OCI-LY3 (cell line): ENCODE measurements around the gene COL27A1.

Experiments used
- H2AFZ ChIP-seq: fragments of 200-600, 300-600 bp; shearing (Covaris generic); 2 replicates; pipeline ENCODE4 v1.6.0; 2014; ENCODE audit warnings: antibody characterized with exemption, low read depth, low read length
- H3K27ac ChIP-seq: fragments of 200-600, 300-600 bp; sonication (generic); 2 replicates; pipeline ENCODE4 v1.5.1; 2014; ENCODE audit warnings: mild to moderate bottlenecking, low read length, moderate library complexity, mixed read lengths
- H3K27me3 ChIP-seq: fragments of 200-600, 300-600 bp; sonication (generic); 2 replicates; pipeline ENCODE4 v1.6.1; 2014; ENCODE audit warnings: low read depth, low read length, mixed read lengths
- H3K36me3 ChIP-seq: fragments of 200-600, 300-600 bp; sonication (generic); replicated peaks from 2 replicates; pipeline ENCODE3; 2014; ENCODE audit warnings: low read depth, low read length, mixed read lengths
- H3K4me1 ChIP-seq: fragments of 300-600, 200-600 bp; sonication (generic); 2 replicates; pipeline ENCODE4 v1.6.1; 2014; ENCODE audit warnings: low read length, mixed read lengths
- H3K4me2 ChIP-seq: fragments of 200-600, 300-600 bp; sonication (generic); 2 replicates; pipeline ENCODE4 v1.6.1; 2014; ENCODE audit warnings: low read length, mixed read lengths
- H3K4me3 ChIP-seq: fragments of 300-600, 200-600 bp; sonication (generic); 2 replicates; pipeline ENCODE4 v1.5.1; 2014; ENCODE audit warnings: antibody characterized with exemption, mild to moderate bottlenecking, low read length, moderate library complexity
- H3K79me2 ChIP-seq: fragments of 300-600, 200-600 bp; shearing (Covaris generic); 2 replicates; pipeline ENCODE4 v1.6.1; 2014; ENCODE audit warnings: mild to moderate bottlenecking, low read length, mixed read lengths
- H3K9ac ChIP-seq: fragments of 300-600, 200-600 bp; shearing (Covaris generic); 2 replicates; pipeline ENCODE4 v1.6.0; 2014; ENCODE audit warnings: mild to moderate bottlenecking, low read length, moderate library complexity
- H3K9me3 ChIP-seq: fragments of 200-600, 300-600 bp; shearing (Covaris generic); 2 replicates; pipeline ENCODE4 v1.6.1; 2014; ENCODE audit warnings: low read length, mixed read lengths; ENCODE audit not compliant: insufficient read depth
- H4K20me1 ChIP-seq: fragments of 200-600, 300-600 bp; sonication (generic); 2 replicates; pipeline ENCODE4 v1.6.1; 2016; ENCODE audit warnings: low read length, mixed read lengths; ENCODE audit not compliant: insufficient read depth
- EZH2phosphoT487 ChIP-seq: fragments of 200-600 bp; shearing (Covaris generic); IDR thresholded peaks from 2 replicates; pipeline ENCODE4 v1.6.1; 2018; ENCODE audit warnings: antibody characterized with exemption, mixed run types, low read depth
- TF ChIP-seq, protein P1 (sequence below): fragments of 200-600, 300-600 bp; sonication (generic); IDR thresholded peaks from 2 replicates; pipeline ENCODE4 v1.5.1; 2014; ENCODE audit warnings: antibody characterized with exemption, low read length, low read depth

The COL27A1 gene

GRCh38 chr9:114109124-114109523, 46.2 kb upstream of the COL27A1 start:
- H2AFZ ChIP-seq, result no peak overlapping the region
- H3K4me1 ChIP-seq, result 0 out of 2 replicates have a peak, but pooled peaks cover 3% of the 10 kb centered on the region
- no peak overlapping the region for H3K27ac ChIP-seq
- no peak overlapping the region for H3K4me2 ChIP-seq
- no peak overlapping the region for H3K9ac ChIP-seq
- no peak overlapping the region for H3K4me3 ChIP-seq
- no peaks in the 10 kb centered on the region for H3K36me3 ChIP-seq
- no peaks in the 10 kb centered on the region for H4K20me1 ChIP-seq
- H3K27me3 ChIP-seq, result peaks cover 35% of the 10 kb centered on the region
- no peaks in the 10 kb centered on the region for H3K79me2 ChIP-seq
- no peaks in the 10 kb centered on the region for H3K9me3 ChIP-seq
- TF ChIP-seq, protein P1, sequence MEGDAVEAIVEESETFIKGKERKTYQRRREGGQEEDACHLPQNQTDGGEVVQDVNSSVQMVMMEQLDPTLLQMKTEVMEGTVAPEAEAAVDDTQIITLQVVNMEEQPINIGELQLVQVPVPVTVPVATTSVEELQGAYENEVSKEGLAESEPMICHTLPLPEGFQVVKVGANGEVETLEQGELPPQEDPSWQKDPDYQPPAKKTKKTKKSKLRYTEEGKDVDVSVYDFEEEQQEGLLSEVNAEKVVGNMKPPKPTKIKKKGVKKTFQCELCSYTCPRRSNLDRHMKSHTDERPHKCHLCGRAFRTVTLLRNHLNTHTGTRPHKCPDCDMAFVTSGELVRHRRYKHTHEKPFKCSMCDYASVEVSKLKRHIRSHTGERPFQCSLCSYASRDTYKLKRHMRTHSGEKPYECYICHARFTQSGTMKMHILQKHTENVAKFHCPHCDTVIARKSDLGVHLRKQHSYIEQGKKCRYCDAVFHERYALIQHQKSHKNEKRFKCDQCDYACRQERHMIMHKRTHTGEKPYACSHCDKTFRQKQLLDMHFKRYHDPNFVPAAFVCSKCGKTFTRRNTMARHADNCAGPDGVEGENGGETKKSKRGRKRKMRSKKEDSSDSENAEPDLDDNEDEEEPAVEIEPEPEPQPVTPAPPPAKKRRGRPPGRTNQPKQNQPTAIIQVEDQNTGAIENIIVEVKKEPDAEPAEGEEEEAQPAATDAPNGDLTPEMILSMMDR, result no peak
- TF ChIP-seq EZH2phosphoT487, result no peak

DNA sequence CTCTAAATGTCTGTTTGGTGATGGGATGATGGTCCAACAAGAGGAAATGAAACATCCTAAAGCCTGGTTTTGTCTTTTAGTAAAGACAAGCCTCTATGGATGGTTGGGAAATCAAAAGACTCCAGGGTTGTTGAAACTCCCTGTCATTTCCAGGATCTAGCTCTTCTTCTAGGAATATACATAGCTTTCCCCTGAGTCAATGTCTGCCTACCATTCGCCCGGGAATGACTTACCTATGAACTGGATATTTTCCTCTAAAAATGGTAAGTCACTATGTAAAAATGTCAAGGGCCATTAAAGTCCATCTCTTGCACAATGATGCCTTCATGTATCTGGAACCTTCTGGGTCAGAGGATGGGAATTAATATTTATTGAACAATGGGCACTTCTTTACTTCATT, 45.2 kb upstream of the COL27A1 start:
- Histone ChIP-seq H3K36me3 (no peaks in the 10 kb centered on the region), H2AFZ (no peak overlapping the region), H3K9ac (no peak overlapping the region), H3K4me1 (0 out of 2 replicates have a peak, but pooled peaks cover 3% of the 10 kb centered on the region), H3K27me3 (peaks cover 27% of the 10 kb centered on the region), H3K9me3 (no peaks in the 10 kb centered on the region), H3K27ac (no peak overlapping the region), H4K20me1 (no peaks in the 10 kb centered on the region), H3K4me3 (no peak overlapping the region), H3K79me2 (no peaks in the 10 kb centered on the region), H3K4me2 (no peak overlapping the region)
- TF ChIP-seq EZH2phosphoT487, result no peak
- TF ChIP-seq, protein P1, result no peak

- TF ChIP-seq EZH2phosphoT487, result no peak
- TF ChIP-seq, protein P1, result no peak
- no peak overlapping the region for H3K27ac ChIP-seq
- H3K4me1 ChIP-seq, result 0 out of 2 replicates have a peak, but pooled peaks cover 3% of the 10 kb centered on the region
- no peaks in the 10 kb centered on the region for H3K79me2 ChIP-seq
- peaks cover 35% of the 10 kb centered on the region for H3K27me3 ChIP-seq
- no peaks in the 10 kb centered on the region for H3K36me3 ChIP-seq
- no peaks in the 10 kb centered on the region for H3K9me3 ChIP-seq
- H4K20me1 ChIP-seq, result no peaks in the 10 kb centered on the region
- H2AFZ ChIP-seq, result no peak overlapping the region
- H3K9ac ChIP-seq, result no peak overlapping the region
- H3K4me3 ChIP-seq, result no peak overlapping the region
- no peak overlapping the region for H3K4me2 ChIP-seq
Observed at GRCh38 chr9:114112325-114112724, 43.0 kb upstream of the COL27A1 start.

- no peaks in the 10 kb centered on the region for H3K4me1 ChIP-seq
- no peak overlapping the region for H3K4me2 ChIP-seq
- H3K27ac ChIP-seq, result no peak overlapping the region
- no peaks in the 10 kb centered on the region for H3K79me2 ChIP-seq
- H3K36me3 ChIP-seq, result no peaks in the 10 kb centered on the region
- H4K20me1 ChIP-seq, result no peaks in the 10 kb centered on the region
- no peaks in the 10 kb centered on the region for H3K9me3 ChIP-seq
- H3K9ac ChIP-seq, result no peak overlapping the region
- no peak overlapping the region for H2AFZ ChIP-seq
- no peak overlapping the region for H3K4me3 ChIP-seq
- peaks cover 35% of the 10 kb centered on the region for H3K27me3 ChIP-seq
- TF ChIP-seq, protein P1, result no peak
- TF ChIP-seq EZH2phosphoT487, result no peak
Observed at GRCh38 chr9:114112778-114113584, 42.4 kb upstream of the COL27A1 start.
